ENCODE measurements around the gene ZNF521.

ZNF521 gene

GRCh38 chr18:25174324-25174723 is 177.6 kb downstream of the ZNF521 start:
- no peak overlapping the region for H3K27ac ChIP-seq (ENCODE audit: low read length)
- H3K9ac ChIP-seq (ENCODE audit: low read length) = no peak overlapping the region
- H3K27me3 ChIP-seq (ENCODE audit: control insufficient read depth, insufficient read depth, low read length) = no peaks in the 10 kb centered on the region
- no peaks in the 10 kb centered on the region for H3K36me3 ChIP-seq (ENCODE audit: control insufficient read depth, low read depth, low read length)
- no peak overlapping the region for H3K4me3 ChIP-seq (ENCODE audit: low read length)
- no peaks in the 10 kb centered on the region for H3K9me3 ChIP-seq (ENCODE audit: control insufficient read depth, low read depth, low read length)
- no peaks in the 10 kb centered on the region for H3K4me1 ChIP-seq (ENCODE audit: control insufficient read depth, low read depth, low read length)

- H3K9me3 ChIP-seq (ENCODE audit: control insufficient read depth, low read depth, low read length) = no peaks in the 10 kb centered on the region
- no peaks in the 10 kb centered on the region for H3K36me3 ChIP-seq (ENCODE audit: control insufficient read depth, low read depth, low read length)
- H3K27ac ChIP-seq (ENCODE audit: low read length) = no peak overlapping the region
- no peak overlapping the region for H3K4me3 ChIP-seq (ENCODE audit: low read length)
- H3K9ac ChIP-seq (ENCODE audit: low read length) = no peak overlapping the region
- H3K27me3 ChIP-seq (ENCODE audit: control insufficient read depth, insufficient read depth, low read length) = no peaks in the 10 kb centered on the region
- peaks cover 14% of the 10 kb centered on the region for H3K4me1 ChIP-seq (ENCODE audit: control insufficient read depth, low read depth, low read length)
Measured at GRCh38 chr18:25171334-25171733, 180.6 kb downstream of the ZNF521 start.

GRCh38 chr18:25170402-25170801 is 181.6 kb downstream of the ZNF521 start:
- Histone ChIP-seq H3K4me3 (ENCODE audit: low read length) (no peak overlapping the region), H3K9me3 (ENCODE audit: control insufficient read depth, low read depth, low read length) (no peaks in the 10 kb centered on the region), H3K4me1 (ENCODE audit: control insufficient read depth, low read depth, low read length) (peaks cover 14% of the 10 kb centered on the region), H3K36me3 (ENCODE audit: control insufficient read depth, low read depth, low read length) (no peaks in the 10 kb centered on the region), H3K27me3 (ENCODE audit: control insufficient read depth, insufficient read depth, low read length) (no peaks in the 10 kb centered on the region), H3K9ac (ENCODE audit: low read length) (no peak overlapping the region), H3K27ac (ENCODE audit: low read length) (no peak overlapping the region)

GRCh38 chr18:25169701-25170100 is 182.3 kb downstream of the ZNF521 start:
- Histone ChIP-seq H3K27me3 (ENCODE audit: control insufficient read depth, insufficient read depth, low read length) (no peaks in the 10 kb centered on the region), H3K4me1 (ENCODE audit: control insufficient read depth, low read depth, low read length) (peaks cover 14% of the 10 kb centered on the region), H3K4me3 (ENCODE audit: low read length) (no peak overlapping the region), H3K27ac (ENCODE audit: low read length) (no peak overlapping the region), H3K36me3 (ENCODE audit: control insufficient read depth, low read depth, low read length) (no peaks in the 10 kb centered on the region), H3K9me3 (ENCODE audit: control insufficient read depth, low read depth, low read length) (no peaks in the 10 kb centered on the region), H3K9ac (ENCODE audit: low read length) (no peak overlapping the region)

- H3K36me3 ChIP-seq (ENCODE audit: control insufficient read depth, low read depth, low read length) = no peaks in the 10 kb centered on the region
- no peaks in the 10 kb centered on the region for H3K9me3 ChIP-seq (ENCODE audit: control insufficient read depth, low read depth, low read length)
- H3K27me3 ChIP-seq (ENCODE audit: control insufficient read depth, insufficient read depth, low read length) = no peaks in the 10 kb centered on the region
- H3K4me1 ChIP-seq (ENCODE audit: control insufficient read depth, low read depth, low read length) = peaks cover 14% of the 10 kb centered on the region
- no peak overlapping the region for H3K9ac ChIP-seq (ENCODE audit: low read length)
- no peak overlapping the region for H3K27ac ChIP-seq (ENCODE audit: low read length)
- no peak overlapping the region for H3K4me3 ChIP-seq (ENCODE audit: low read length)
Measured at GRCh38 chr18:25167612-25168410, 184.2 kb downstream of the ZNF521 start.

DNA sequence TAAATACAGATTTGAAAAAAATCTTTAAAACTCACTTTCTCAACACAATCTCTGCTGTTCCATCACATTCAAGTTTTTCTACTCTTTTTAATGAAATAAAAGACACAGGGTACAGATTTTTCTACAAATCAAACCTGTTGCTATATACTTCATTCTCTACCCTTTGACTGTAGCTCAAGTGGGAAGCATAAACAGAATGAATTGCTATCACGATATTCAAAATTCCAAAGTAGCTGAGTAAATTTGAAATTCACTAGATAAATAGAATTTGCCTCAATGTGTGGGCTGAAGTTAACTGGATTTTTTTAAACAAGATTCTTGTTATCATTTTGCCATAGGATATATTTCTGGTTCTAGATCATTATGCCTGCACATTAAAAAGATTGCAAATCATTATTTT is 185.9 kb downstream of the ZNF521 start:
- H3K27ac ChIP-seq (ENCODE audit: low read length) = no peak overlapping the region
- no peak overlapping the region for H3K9ac ChIP-seq (ENCODE audit: low read length)
- peaks cover 14% of the 10 kb centered on the region for H3K4me1 ChIP-seq (ENCODE audit: control insufficient read depth, low read depth, low read length)
- no peaks in the 10 kb centered on the region for H3K9me3 ChIP-seq (ENCODE audit: control insufficient read depth, low read depth, low read length)
- H3K4me3 ChIP-seq (ENCODE audit: low read length) = no peak overlapping the region
- H3K27me3 ChIP-seq (ENCODE audit: control insufficient read depth, insufficient read depth, low read length) = no peaks in the 10 kb centered on the region
- no peaks in the 10 kb centered on the region for H3K36me3 ChIP-seq (ENCODE audit: control insufficient read depth, low read depth, low read length)

GRCh38 chr18:25164848-25165811 is 186.8 kb downstream of the ZNF521 start:
- Histone ChIP-seq H3K36me3 (ENCODE audit: control insufficient read depth, low read depth, low read length) (no peaks in the 10 kb centered on the region), H3K4me1 (ENCODE audit: control insufficient read depth, low read depth, low read length) (peaks cover 14% of the 10 kb centered on the region), H3K27me3 (ENCODE audit: control insufficient read depth, insufficient read depth, low read length) (no peaks in the 10 kb centered on the region), H3K9me3 (ENCODE audit: control insufficient read depth, low read depth, low read length) (no peaks in the 10 kb centered on the region), H3K27ac (ENCODE audit: low read length) (no peak overlapping the region), H3K4me3 (ENCODE audit: low read length) (no peak overlapping the region), H3K9ac (ENCODE audit: low read length) (no peak overlapping the region)

GRCh38 chr18:25164211-25164847 is 187.6 kb downstream of the ZNF521 start:
- H3K4me3 ChIP-seq (ENCODE audit: low read length) = no peak overlapping the region

DNA sequence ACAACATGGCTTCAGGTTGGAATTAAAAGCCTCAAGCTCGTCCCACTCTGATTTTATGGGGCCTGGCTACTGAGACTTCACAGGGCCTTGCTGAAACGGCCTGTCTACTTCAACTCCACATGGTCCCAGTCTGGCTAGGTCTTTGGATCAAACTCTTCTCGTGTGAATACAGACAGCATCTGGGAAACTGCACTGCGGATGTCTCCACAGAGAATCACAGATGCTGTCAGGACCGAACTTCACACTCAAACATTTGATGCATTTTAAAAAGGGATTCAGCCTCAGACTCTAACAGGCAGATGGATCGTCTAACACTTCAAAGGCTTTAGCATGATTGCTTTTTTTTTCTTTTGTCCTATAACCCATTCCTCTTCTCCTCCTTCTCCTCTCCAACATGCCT is 198.5 kb downstream of the ZNF521 start:
- Histone ChIP-seq H3K27me3 (ENCODE audit: control insufficient read depth, insufficient read depth, low read length) (no peaks in the 10 kb centered on the region), H3K9ac (ENCODE audit: low read length) (no peak overlapping the region), H3K4me3 (ENCODE audit: low read length) (no peak overlapping the region), H3K9me3 (ENCODE audit: control insufficient read depth, low read depth, low read length) (no peaks in the 10 kb centered on the region), H3K4me1 (ENCODE audit: control insufficient read depth, low read depth, low read length) (no peaks in the 10 kb centered on the region), H3K27ac (ENCODE audit: low read length) (no peak overlapping the region), H3K36me3 (ENCODE audit: control insufficient read depth, low read depth, low read length) (no peaks in the 10 kb centered on the region)

More at GRCh38 chr18:25164211-25164847, 187.6 kb downstream of the ZNF521 start:
- Histone ChIP-seq H3K9me3 (ENCODE audit: control insufficient read depth, low read depth, low read length) (no peaks in the 10 kb centered on the region), H3K4me1 (ENCODE audit: control insufficient read depth, low read depth, low read length) (peaks cover 14% of the 10 kb centered on the region), H3K9ac (ENCODE audit: low read length) (no peak overlapping the region), H3K27me3 (ENCODE audit: control insufficient read depth, insufficient read depth, low read length) (no peaks in the 10 kb centered on the region), H3K27ac (ENCODE audit: low read length) (no peak overlapping the region), H3K36me3 (ENCODE audit: control insufficient read depth, low read depth, low read length) (no peaks in the 10 kb centered on the region)

DNA sequence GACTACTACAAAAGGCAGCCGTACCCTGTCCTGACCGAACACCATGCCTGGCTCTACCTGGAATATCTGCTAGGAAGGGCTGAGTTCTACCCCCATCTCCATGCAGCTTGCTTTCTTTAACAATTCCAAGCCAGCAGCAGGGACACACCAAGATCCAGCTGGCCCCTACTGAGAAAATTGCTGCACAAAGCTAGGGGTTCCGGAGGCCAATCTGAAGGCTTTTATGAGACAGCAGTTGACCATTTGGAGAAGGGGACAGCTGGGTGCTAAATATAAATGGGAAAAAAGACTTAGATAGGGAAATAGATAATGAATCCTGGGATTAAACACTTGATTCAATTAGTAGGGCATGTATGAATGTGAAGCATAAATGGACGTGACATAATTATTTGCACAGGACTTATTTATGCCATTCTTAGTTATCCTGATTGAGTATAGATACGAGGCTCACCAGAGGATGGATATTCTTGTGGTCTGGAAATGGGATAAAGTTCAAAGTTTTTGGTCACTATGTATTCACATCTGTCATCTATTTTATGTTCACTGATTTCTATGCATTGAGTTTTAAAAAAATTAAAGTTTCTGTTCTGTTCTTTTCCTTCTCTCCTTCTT is 204.0 kb downstream of the ZNF521 start:
- H3K4me1 ChIP-seq (ENCODE audit: control insufficient read depth, low read depth, low read length) = no peaks in the 10 kb centered on the region
- no peak overlapping the region for H3K9ac ChIP-seq (ENCODE audit: low read length)
- no peaks in the 10 kb centered on the region for H3K27me3 ChIP-seq (ENCODE audit: control insufficient read depth, insufficient read depth, low read length)
- H3K36me3 ChIP-seq (ENCODE audit: control insufficient read depth, low read depth, low read length) = no peaks in the 10 kb centered on the region
- no peaks in the 10 kb centered on the region for H3K9me3 ChIP-seq (ENCODE audit: control insufficient read depth, low read depth, low read length)
- no peak overlapping the region for H3K27ac ChIP-seq (ENCODE audit: low read length)
- no peak overlapping the region for H3K4me3 ChIP-seq (ENCODE audit: low read length)

DNA sequence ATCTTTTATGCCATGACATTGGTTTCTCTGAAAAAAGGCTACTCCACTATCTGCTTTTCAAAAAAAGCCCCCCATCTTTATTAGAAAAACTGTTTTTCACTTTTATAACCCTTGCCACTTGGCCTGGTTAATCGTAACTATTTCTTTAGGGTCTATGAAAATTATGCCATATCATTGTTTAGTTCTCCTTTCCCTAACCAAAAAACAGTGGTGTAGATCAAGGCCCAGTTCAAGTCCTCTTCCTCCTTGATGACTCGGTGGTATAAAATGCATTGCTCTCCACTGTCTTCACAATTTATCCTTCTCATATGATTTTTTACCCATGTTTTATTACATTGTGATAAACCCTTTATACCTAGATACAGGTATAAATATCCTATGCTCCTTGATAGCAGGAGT is 205.5 kb downstream of the ZNF521 start:
- Histone ChIP-seq H3K9ac (ENCODE audit: low read length) (no peak overlapping the region), H3K4me3 (ENCODE audit: low read length) (no peak overlapping the region), H3K27ac (ENCODE audit: low read length) (no peak overlapping the region), H3K9me3 (ENCODE audit: control insufficient read depth, low read depth, low read length) (no peaks in the 10 kb centered on the region), H3K36me3 (ENCODE audit: control insufficient read depth, low read depth, low read length) (no peaks in the 10 kb centered on the region), H3K27me3 (ENCODE audit: control insufficient read depth, insufficient read depth, low read length) (no peaks in the 10 kb centered on the region), H3K4me1 (ENCODE audit: control insufficient read depth, low read depth, low read length) (no peaks in the 10 kb centered on the region)

All from iPS-18a (cell line).